AG10803 (cell line): ENCODE results near the gene RPS21.

Experiments
- DNase-seq: peaks from one replicate; pipeline ENCODE4 v3.0.0; 2010; ENCODE audit warnings: low read depth
- H3K4me3 ChIP-seq: 2 replicates; pipeline ENCODE4 v1.5.1; 2011; ENCODE audit warnings: mild to moderate bottlenecking, low read length, control low read depth
- TF ChIP-seq, protein P1 (sequence below): conservative IDR thresholded peaks from 2 replicates; pipeline ENCODE4 v1.5.1; 2011; ENCODE audit warnings: mild to moderate bottlenecking, low read length, control low read depth, inconsistent platforms

RPS21 gene

DNA sequence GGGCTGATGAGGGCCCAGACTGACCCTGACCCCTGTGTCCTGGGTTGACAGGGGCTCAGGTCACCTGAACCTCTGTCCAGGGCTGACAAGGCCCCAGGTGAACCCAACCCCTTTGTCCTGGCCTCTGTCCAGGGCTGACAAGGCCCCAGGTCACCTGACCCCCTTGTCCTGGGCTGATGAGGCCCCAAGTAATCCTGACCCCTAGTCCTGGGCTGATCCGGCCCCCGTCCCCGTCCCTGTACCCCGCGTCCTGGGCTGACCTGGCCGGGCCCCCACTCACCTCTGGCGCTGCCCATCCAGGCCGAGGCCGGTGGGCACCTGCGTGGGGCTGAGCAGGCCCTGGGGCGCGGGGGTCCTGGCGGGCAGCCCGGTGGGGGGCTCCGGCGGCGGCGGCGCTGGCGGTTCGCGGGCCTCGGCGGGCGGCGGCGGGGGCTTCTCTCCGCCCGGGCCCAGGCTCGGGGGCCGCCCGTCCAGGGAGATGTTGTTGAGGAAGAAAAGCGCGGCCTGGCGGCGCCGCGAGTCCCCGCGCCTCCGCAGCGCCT, 19.8 kb downstream of the RPS21 start:
- DNase-seq, result no peak
- TF ChIP-seq, protein P1, sequence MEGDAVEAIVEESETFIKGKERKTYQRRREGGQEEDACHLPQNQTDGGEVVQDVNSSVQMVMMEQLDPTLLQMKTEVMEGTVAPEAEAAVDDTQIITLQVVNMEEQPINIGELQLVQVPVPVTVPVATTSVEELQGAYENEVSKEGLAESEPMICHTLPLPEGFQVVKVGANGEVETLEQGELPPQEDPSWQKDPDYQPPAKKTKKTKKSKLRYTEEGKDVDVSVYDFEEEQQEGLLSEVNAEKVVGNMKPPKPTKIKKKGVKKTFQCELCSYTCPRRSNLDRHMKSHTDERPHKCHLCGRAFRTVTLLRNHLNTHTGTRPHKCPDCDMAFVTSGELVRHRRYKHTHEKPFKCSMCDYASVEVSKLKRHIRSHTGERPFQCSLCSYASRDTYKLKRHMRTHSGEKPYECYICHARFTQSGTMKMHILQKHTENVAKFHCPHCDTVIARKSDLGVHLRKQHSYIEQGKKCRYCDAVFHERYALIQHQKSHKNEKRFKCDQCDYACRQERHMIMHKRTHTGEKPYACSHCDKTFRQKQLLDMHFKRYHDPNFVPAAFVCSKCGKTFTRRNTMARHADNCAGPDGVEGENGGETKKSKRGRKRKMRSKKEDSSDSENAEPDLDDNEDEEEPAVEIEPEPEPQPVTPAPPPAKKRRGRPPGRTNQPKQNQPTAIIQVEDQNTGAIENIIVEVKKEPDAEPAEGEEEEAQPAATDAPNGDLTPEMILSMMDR, result no peak
- peak overlapping the region; percentile 64 for H3K4me3 ChIP-seq

- TF ChIP-seq, protein P1, result no peak
- H3K4me3 ChIP-seq, result peak within 1 kb of the TSS; percentile 64
- DNase-seq, result peak; percentile 93
These were observed 20.5 kb downstream of the RPS21 start, which contains the start of gene CABLES2 for GRCh38 chr20:62407221-62407992. CABLES2 (minus strand) TSS chr20:62407285; CDS start chr20:62407276, 9 bp downstream.

- DNase-seq, result no peak
- TF ChIP-seq, protein P1, result no peak
- no peak overlapping the region for H3K4me3 ChIP-seq
These were observed 21.2 kb downstream of the RPS21 start for GRCh38 chr20:62408055-62408454.

DNA sequence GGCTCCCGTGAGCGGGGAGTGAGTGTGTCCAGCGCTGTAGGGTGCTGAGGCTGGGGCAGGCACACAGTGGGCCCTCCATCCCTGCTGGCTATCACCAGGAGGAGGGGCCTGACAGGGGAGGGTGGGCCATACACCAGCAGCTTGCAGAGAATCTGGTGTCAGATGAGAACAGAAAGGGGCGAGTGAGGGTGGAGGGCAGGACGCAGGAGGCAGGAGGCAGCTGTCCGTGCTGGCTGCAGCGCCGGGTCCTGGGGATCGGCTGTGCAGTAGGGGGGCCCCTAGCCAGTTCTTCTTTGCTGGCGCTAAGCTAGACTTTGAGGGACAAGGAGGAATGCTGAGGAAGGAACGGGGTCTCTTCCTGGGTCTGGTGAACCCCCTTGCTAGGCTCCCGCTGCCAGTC, 21.7 kb downstream of the RPS21 start:
- TF ChIP-seq, protein P1, result no peak
- H3K4me3 ChIP-seq, result no peak overlapping the region
- no peak for DNase-seq

GRCh38 chr20:62409086-62409853, 22.4 kb downstream of the RPS21 start:
- H3K4me3 ChIP-seq, result no peak overlapping the region
- TF ChIP-seq, protein P1, result no peak
- no peak for DNase-seq

DNA sequence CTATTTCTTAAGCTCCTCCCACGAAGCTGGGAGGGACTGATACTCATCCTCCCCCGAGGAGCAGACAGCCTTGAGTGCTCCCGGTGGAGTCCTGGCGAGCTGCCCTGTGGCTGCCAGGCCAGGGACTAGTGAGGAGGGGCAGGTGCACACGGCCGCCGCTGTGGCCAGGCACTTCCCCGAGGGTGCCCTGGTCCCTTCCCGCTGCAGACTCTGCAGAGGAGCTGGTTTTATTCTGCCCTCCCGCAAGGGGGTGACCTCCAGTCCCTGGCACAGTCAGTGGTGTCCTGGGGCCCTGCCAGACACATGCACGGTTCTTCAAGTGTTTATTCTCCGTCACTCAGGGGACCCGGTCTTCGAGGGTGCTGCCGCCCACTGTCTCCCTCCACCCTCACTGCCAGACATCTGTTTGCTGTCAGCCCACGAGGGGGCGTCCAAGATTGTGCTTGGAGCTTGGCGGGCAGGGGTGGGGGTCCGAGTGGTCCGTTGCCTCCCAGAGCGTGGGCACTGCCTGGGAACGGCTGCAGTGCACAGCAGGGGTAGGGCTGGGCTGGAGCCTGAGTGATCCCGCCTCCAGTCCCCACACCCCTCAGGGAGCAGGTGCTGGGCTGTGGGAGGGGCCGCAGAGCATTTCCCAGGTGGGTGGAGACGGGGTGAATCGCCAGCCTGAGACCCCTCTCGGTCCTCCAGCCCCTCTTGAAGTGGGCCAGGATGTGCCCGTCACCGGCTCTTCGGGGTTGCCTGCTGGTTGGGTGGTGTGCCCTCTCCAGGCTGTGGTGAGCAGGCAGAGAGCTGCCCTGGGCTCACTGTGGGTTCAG, 23.2 kb downstream of the RPS21 start:
- DNase-seq, result peak; percentile 8
- TF ChIP-seq, protein P1, result peak; percentile 30; the same call in 1 of the 2 replicates
- no peak overlapping the region for H3K4me3 ChIP-seq
